Neural cell (in vitro differentiated cells): ENCODE results near the gene MGLL.

Experiments used
- EP300 ChIP-seq: fragments of 450-650 bp; conservative IDR thresholded peaks from 2 replicates; pipeline ENCODE4 v1.6.1; 2014; ENCODE audit warnings: antibody characterized with exemption, mild to moderate bottlenecking, moderate library complexity; ENCODE audit not compliant: poor library complexity, severe bottlenecking
- EZH2 ChIP-seq: fragments of 200-600, 300-800 bp; shearing (Covaris generic), sonication (generic); IDR thresholded peaks from 2 replicates; pipeline ENCODE4 v1.6.1; 2014; ENCODE audit warnings: antibody characterized with exemption, low read length, borderline replicate concordance, mild to moderate bottlenecking; ENCODE audit not compliant: insufficient read depth, poor library complexity, severe bottlenecking
- POLR2AphosphoS5 ChIP-seq: IDR thresholded peaks from 2 replicates; pipeline ENCODE4 v1.6.1; 2012
- RAD21 ChIP-seq: fragments of 450-650 bp; conservative IDR thresholded peaks from 2 replicates; pipeline ENCODE4 v1.6.1; 2014; ENCODE audit warnings: antibody characterized with exemption, mild to moderate bottlenecking, moderate library complexity
- REST ChIP-seq: IDR thresholded peaks from 2 replicates; pipeline ENCODE4 v1.6.1; 2012; ENCODE audit warnings: borderline replicate concordance
- SMC3 ChIP-seq: fragments of 450-650 bp; conservative IDR thresholded peaks from 2 replicates; pipeline ENCODE4 v1.6.1; 2014; ENCODE audit warnings: antibody characterized with exemption, mild to moderate bottlenecking, moderate library complexity; ENCODE audit not compliant: poor library complexity
- TAF1 ChIP-seq: IDR thresholded peaks from 2 replicates; pipeline ENCODE4 v1.6.1; 2012; ENCODE audit warnings: low read depth
- TF ChIP-seq, protein P1 (sequence below): fragments of 450-650 bp; IDR thresholded peaks from 2 replicates; pipeline ENCODE4 v1.5.1; 2014; ENCODE audit warnings: antibody characterized with exemption, mild to moderate bottlenecking, moderate library complexity; ENCODE audit not compliant: poor library complexity, severe bottlenecking

DNA sequence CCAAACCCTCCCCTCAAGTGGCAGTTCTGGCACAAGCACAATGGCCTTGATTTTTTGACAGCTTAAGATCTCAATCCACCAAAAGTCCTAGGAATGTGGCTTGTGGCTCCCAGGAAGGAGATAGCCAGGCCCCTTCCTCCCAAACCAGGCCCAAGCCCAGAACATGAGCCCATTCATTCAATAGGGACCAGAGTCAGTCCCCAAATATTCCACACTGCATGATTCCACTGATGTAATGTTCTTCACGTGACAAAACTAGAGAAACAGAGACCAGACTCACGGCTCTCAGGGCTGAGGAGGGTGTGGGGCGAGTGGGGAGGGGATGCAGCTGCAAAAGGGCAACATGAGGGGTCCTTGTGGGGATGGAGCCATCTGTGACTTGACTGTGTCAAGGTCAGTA lies 124.0 kb downstream of the MGLL start:
- TF ChIP-seq TAF1 (no peak), EP300 (no peak), EZH2 (no peak), SMC3 (no peak), RAD21 (no peak), POLR2AphosphoS5 (no peak), REST (no peak)
- TF ChIP-seq, protein P1, sequence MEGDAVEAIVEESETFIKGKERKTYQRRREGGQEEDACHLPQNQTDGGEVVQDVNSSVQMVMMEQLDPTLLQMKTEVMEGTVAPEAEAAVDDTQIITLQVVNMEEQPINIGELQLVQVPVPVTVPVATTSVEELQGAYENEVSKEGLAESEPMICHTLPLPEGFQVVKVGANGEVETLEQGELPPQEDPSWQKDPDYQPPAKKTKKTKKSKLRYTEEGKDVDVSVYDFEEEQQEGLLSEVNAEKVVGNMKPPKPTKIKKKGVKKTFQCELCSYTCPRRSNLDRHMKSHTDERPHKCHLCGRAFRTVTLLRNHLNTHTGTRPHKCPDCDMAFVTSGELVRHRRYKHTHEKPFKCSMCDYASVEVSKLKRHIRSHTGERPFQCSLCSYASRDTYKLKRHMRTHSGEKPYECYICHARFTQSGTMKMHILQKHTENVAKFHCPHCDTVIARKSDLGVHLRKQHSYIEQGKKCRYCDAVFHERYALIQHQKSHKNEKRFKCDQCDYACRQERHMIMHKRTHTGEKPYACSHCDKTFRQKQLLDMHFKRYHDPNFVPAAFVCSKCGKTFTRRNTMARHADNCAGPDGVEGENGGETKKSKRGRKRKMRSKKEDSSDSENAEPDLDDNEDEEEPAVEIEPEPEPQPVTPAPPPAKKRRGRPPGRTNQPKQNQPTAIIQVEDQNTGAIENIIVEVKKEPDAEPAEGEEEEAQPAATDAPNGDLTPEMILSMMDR = no peak
